ENCODE measurements around the gene ZNF175. TPM values are rescaled to one million over a fixed set of nuclear protein-coding genes. Genes with fewer than 3 reads are reported as not detected.
A peak's percentile ranks its signal among the peaks of the same experiment; 100 is the strongest.

The ZNF175 gene
- total and polyA plus RNA-seq, 3 experiments from 2014 or later: 3.2 to 11.6 (median 10.0) TPM

DNA sequence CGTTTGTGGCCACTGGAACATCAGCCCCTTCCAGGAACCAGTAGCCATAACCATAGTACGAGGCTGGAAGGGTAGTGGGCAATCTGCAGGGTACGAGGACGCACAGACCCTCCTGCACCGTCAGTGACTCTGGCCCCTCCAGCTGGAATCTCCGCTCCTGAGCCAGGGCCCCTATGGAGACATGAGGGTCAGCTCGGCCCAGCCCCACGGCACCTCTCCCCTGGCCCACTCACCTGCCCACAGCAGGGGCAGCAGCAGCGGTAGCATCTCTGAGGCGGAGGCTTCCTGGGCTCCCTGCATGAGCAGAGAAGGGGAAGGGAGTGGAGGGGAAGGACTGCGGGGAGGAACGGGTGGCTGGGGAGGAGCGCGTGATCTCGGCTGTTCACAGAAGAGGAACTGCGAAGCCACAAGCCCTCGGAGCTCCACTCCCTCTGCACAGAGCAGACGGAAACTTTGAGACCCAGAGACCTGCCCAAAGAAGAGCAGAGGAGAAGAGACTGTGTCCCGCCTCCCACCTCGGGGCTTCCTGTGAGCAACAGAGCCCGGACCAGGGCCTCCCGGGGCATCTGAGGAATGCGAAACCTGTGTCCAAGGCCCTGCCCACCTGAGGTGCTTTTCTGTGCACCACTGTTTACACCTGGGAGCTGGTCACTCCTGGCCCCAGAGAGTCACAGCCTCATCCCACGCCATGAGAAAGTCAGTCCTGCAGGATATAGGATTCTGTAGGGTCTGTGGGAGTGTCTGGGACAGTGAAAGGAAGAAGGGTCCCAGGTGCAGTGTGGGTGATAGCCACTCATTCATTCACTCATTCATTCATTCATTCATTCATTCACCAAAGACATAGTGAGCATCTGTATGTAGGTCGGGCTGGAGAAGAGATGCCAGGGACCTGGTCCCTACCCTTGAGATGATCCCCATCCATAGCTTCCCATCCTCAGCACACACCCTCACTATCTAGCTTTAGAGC, 39.5 kb upstream of the ZNF175 start, which contains the start of gene SIGLEC6:
Gene SIGLEC6 (minus strand): TSS at position 322 of the 967 bp plus-strand sequence. CDS start 22 bp downstream, at position 300.
- no peaks in the 10 kb centered on the region for H3K9me3 ChIP-seq (ENCODE audit: low read length)
- H3K27ac ChIP-seq (ENCODE audit: low read depth, low read length): no peak within 1 kb of the TSS
- Mint-ChIP-seq H3K4me1 (no peaks in the 10 kb centered on the region), H3K4me3 (no peak within 1 kb of the TSS), H3K9me3 (peaks cover 0 to 11% (median 10%) of the 10 kb centered on the region in 5 donors), H3K27ac (no peak within 1 kb of the TSS), H3K27me3 (peaks cover 24 to 80% of the 10 kb centered on the region in 2 donors), H3K36me3 (no peaks in the 10 kb centered on the region)
- no peak for DNase-seq
- H3K27me3 ChIP-seq (ENCODE audit: insufficient read depth, low read length, poor library complexity, severe bottlenecking): no peaks in the 10 kb centered on the region
- H3K4me3 ChIP-seq (ENCODE audit: low read length): no peak within 1 kb of the TSS
- no peaks in the 10 kb centered on the region for H3K36me3 ChIP-seq (ENCODE audit: insufficient read depth, low read length)
- ChIA-PET CTCF (no interaction called here), POLR2A (no interaction called here)
- H3K4me1 ChIP-seq (ENCODE audit: insufficient read depth, low read length): no peaks in the 10 kb centered on the region

GRCh38 chr19:51535535-51535934, 35.5 kb upstream of the ZNF175 start:
- no peaks in the 10 kb centered on the region for H3K36me3 ChIP-seq (ENCODE audit: insufficient read depth, low read length)
- Mint-ChIP-seq H3K9me3 (peaks cover 0 to 11% (median 11%) of the 10 kb centered on the region in 5 donors), H3K27ac (no peak overlapping the region), H3K4me3 (no peak overlapping the region), H3K36me3 (no peaks in the 10 kb centered on the region), H3K4me1 (no peaks in the 10 kb centered on the region), H3K27me3 (peaks cover 11 to 78% of the 10 kb centered on the region in 2 donors)
- no peak for DNase-seq
- no peaks in the 10 kb centered on the region for H3K9me3 ChIP-seq (ENCODE audit: low read length)
- H3K27ac ChIP-seq (ENCODE audit: low read depth, low read length): no peak overlapping the region
- CTCF ChIA-PET: no interaction called here
- POLR2A ChIA-PET: no interaction called here
- no peaks in the 10 kb centered on the region for H3K27me3 ChIP-seq (ENCODE audit: insufficient read depth, low read length, poor library complexity, severe bottlenecking)
- no peaks in the 10 kb centered on the region for H3K4me1 ChIP-seq (ENCODE audit: insufficient read depth, low read length)
- no peak overlapping the region for H3K4me3 ChIP-seq (ENCODE audit: low read length)

GRCh38 chr19:51539821-51540366, 31.2 kb upstream of the ZNF175 start:
- CTCF ChIA-PET: interaction anchor here (1.1 kb wide), 1 partner anchor 18 kb away, joined by 3 read pairs; no protein-coding TSS in a partner anchor
- Mint-ChIP-seq H3K36me3 (no peaks in the 10 kb centered on the region), H3K4me1 (no peaks in the 10 kb centered on the region), H3K9me3 (peaks cover 0 to 11% (median 10%) of the 10 kb centered on the region in 5 donors), H3K27me3 (peaks cover 30 to 75% of the 10 kb centered on the region in 2 donors), H3K4me3 (no peak overlapping the region), H3K27ac (no peak overlapping the region)
- no peak overlapping the region for H3K4me3 ChIP-seq (ENCODE audit: low read length)
- no peak overlapping the region for H3K27ac ChIP-seq (ENCODE audit: low read depth, low read length)
- no peak for DNase-seq
- H3K9me3 ChIP-seq (ENCODE audit: low read length): no peaks in the 10 kb centered on the region
- H3K27me3 ChIP-seq (ENCODE audit: insufficient read depth, low read length, poor library complexity, severe bottlenecking): no peaks in the 10 kb centered on the region
- no peaks in the 10 kb centered on the region for H3K36me3 ChIP-seq (ENCODE audit: insufficient read depth, low read length)
- no peaks in the 10 kb centered on the region for H3K4me1 ChIP-seq (ENCODE audit: insufficient read depth, low read length)
- POLR2A ChIA-PET: no interaction called here

DNA sequence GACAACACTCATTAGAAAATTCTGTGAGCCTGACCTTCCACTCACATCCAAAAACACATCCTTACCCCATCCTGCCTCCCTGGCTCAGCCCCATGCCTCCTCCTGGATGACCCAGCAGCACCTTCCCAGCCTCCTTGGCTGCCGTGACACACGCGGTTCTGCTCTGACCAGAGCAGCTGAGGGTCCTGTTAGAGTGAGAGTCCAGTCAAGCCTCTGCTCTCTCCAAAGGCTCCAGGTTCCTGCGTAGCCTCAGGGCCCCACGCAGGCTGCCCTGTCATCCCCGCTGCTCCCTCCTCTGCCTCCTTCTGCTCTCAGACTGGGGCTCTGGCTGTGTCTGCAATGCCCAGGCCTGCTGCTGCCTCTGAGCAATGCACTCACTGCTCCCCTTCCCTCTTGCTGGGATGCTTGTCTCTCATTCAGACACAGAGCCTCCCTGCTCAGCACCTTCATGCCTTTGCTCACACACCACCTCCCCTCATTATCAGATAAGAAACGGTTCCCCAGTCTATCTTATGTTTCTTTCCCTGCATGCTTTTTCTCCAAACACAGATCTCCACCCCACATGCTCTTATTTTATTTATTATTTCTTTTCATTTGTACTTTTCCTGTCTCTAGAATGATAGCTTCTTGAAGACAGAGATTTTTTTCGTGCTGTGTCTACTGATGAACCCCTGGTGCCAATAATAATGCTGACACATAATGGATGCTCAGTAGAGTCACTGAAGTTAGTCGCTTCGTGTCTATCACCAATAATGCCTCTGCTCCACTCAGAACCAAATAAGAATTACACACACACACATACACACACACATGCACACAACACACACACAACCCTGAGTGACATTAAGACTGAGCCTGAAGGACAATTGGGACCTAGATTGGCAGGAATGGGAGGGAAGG, 29.4 kb upstream of the ZNF175 start:
- H3K4me3 ChIP-seq (ENCODE audit: low read length): no peak overlapping the region
- H3K4me1 Mint-ChIP-seq: peaks cover 0 to 4% (median 0%) of the 10 kb centered on the region in 3 donors
- H3K9me3 ChIP-seq (ENCODE audit: low read length): no peaks in the 10 kb centered on the region
- H3K27me3 ChIP-seq (ENCODE audit: insufficient read depth, low read length, poor library complexity, severe bottlenecking): no peaks in the 10 kb centered on the region
- no peaks in the 10 kb centered on the region for H3K36me3 Mint-ChIP-seq
- DNase-seq: no peak
- H3K4me3 Mint-ChIP-seq: no peak overlapping the region
- H3K36me3 ChIP-seq (ENCODE audit: insufficient read depth, low read length): no peaks in the 10 kb centered on the region
- peak overlapping the region; percentile 65 for H3K27ac ChIP-seq (ENCODE audit: low read depth, low read length)
- H3K9me3 Mint-ChIP-seq: peaks cover 0 to 6% (median 0%) of the 10 kb centered on the region in 5 donors
- peaks cover 5% of the 10 kb centered on the region for H3K4me1 ChIP-seq (ENCODE audit: insufficient read depth, low read length)
- H3K27me3 Mint-ChIP-seq: peaks cover 23 to 68% of the 10 kb centered on the region in 2 donors
- peak overlapping the region in 1 of 8 donors; percentile 14 for H3K27ac Mint-ChIP-seq
- ChIA-PET CTCF (interaction anchor here (1.1 kb wide), 1 partner anchor 20 kb away, joined by 3 read pairs; no protein-coding TSS in a partner anchor), POLR2A (no interaction called here)

- CTCF ChIA-PET: no interaction called here
- H3K9me3 ChIP-seq (ENCODE audit: low read length): no peaks in the 10 kb centered on the region
- H3K27me3 Mint-ChIP-seq: peaks cover 31 to 70% of the 10 kb centered on the region in 2 donors
- no peak overlapping the region for H3K4me3 ChIP-seq (ENCODE audit: low read length)
- no peak overlapping the region for H3K27ac ChIP-seq (ENCODE audit: low read depth, low read length)
- H3K27me3 ChIP-seq (ENCODE audit: insufficient read depth, low read length, poor library complexity, severe bottlenecking): no peaks in the 10 kb centered on the region
- H3K27ac Mint-ChIP-seq: no peak overlapping the region
- DNase-seq: no peak
- H3K36me3 ChIP-seq (ENCODE audit: insufficient read depth, low read length): no peaks in the 10 kb centered on the region
- H3K4me3 Mint-ChIP-seq: no peak overlapping the region
- H3K4me1 ChIP-seq (ENCODE audit: insufficient read depth, low read length): peaks cover 5% of the 10 kb centered on the region
- H3K36me3 Mint-ChIP-seq: no peaks in the 10 kb centered on the region
- H3K9me3 Mint-ChIP-seq: peaks cover 0 to 3% (median 0%) of the 10 kb centered on the region in 5 donors
- H3K4me1 Mint-ChIP-seq: peaks cover 0 to 9% (median 0%) of the 10 kb centered on the region in 3 donors
- POLR2A ChIA-PET: no interaction called here
Measured at GRCh38 chr19:51542699-51543098, 28.4 kb upstream of the ZNF175 start.

- no peaks in the 10 kb centered on the region for H3K9me3 ChIP-seq (ENCODE audit: low read length)
- H3K4me1 ChIP-seq (ENCODE audit: insufficient read depth, low read length): peaks cover 5% of the 10 kb centered on the region
- no peak for DNase-seq
- Mint-ChIP-seq H3K4me3 (no peak overlapping the region), H3K36me3 (no peaks in the 10 kb centered on the region), H3K4me1 (peaks cover 0 to 15% (median 0%) of the 10 kb centered on the region in 3 donors), H3K27me3 (peaks cover 37 to 69% of the 10 kb centered on the region in 2 donors), H3K9me3 (no peaks in the 10 kb centered on the region), H3K27ac (no peak overlapping the region)
- no peaks in the 10 kb centered on the region for H3K27me3 ChIP-seq (ENCODE audit: insufficient read depth, low read length, poor library complexity, severe bottlenecking)
- no peaks in the 10 kb centered on the region for H3K36me3 ChIP-seq (ENCODE audit: insufficient read depth, low read length)
- ChIA-PET CTCF (no interaction called here), POLR2A (no interaction called here)
- H3K27ac ChIP-seq (ENCODE audit: low read depth, low read length): peak overlapping the region; percentile 96
- no peak overlapping the region for H3K4me3 ChIP-seq (ENCODE audit: low read length)
Measured at GRCh38 chr19:51544038-51544437, 27.0 kb upstream of the ZNF175 start.

DNA sequence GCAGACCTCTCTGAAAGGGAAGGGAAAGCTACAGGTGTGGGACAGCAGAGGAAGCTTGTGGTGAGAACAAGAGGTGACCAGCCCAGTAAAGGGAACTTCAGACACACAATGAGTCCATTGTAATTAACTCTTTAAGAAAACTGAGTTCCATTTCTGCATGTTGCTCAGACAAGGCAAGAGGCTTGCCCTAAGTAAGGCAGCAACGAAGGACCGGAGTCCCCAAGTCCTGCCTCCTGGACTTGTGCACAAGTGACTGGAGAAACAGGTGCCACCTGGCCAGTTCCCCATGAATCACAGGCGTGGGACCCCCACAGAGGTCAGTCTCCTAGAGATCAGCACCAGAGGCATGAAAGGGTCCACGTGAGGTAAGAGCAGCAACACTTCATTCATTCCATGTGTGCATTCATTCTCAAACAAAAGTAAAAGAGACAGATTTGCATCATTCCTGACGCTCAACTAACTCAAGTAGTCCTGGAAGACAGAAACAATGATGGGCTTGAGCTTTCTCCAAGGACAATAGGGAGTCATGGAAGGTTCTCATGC, 24.9 kb upstream of the ZNF175 start:
- no peaks in the 10 kb centered on the region for H3K27me3 ChIP-seq (ENCODE audit: insufficient read depth, low read length, poor library complexity, severe bottlenecking)
- peaks cover 5% of the 10 kb centered on the region for H3K4me1 ChIP-seq (ENCODE audit: insufficient read depth, low read length)

More for the DNA sequence above, 24.9 kb upstream of the ZNF175 start:
- H3K27ac Mint-ChIP-seq: no peak overlapping the region
- no peaks in the 10 kb centered on the region for H3K9me3 Mint-ChIP-seq
- no peak for DNase-seq
- peak overlapping the region; percentile 96 for H3K27ac ChIP-seq (ENCODE audit: low read depth, low read length)
- no peaks in the 10 kb centered on the region for H3K36me3 ChIP-seq (ENCODE audit: insufficient read depth, low read length)
- H3K4me1 Mint-ChIP-seq: peaks cover under 1 to 20% (median 11%) of the 10 kb centered on the region in 3 donors
- peaks cover 42 to 69% of the 10 kb centered on the region in 2 donors for H3K27me3 Mint-ChIP-seq
- H3K4me3 Mint-ChIP-seq: no peak overlapping the region
- POLR2A ChIA-PET: no interaction called here
- no peaks in the 10 kb centered on the region for H3K9me3 ChIP-seq (ENCODE audit: low read length)
- H3K36me3 Mint-ChIP-seq: no peaks in the 10 kb centered on the region
- no peak overlapping the region for H3K4me3 ChIP-seq (ENCODE audit: low read length)
- CTCF ChIA-PET: no interaction called here

All from CD8-positive, alpha-beta memory T cell (primary cell).